GM12878 (cell line): ENCODE data around the gene CHCHD6.

Experiments
- CHD4 ChIP-seq: fragments of 200-600 bp; sonication (generic); IDR thresholded peaks from 2 replicates; pipeline ENCODE4 v1.6.1; 2016; ENCODE audit warnings: mild to moderate bottlenecking
- CTCF ChIP-seq, 3 experiments: IDR thresholded peaks in 2 of 3; conservative IDR thresholded peaks in 1 of 3; 2 replicates each; pipeline ENCODE4 v1.5.1; 2011; ENCODE audit warnings: low read depth in 3 of 3, low read length in 3 of 3, mild to moderate bottlenecking in 3 of 3, control low read depth in 2 of 3, moderate library complexity in 2 of 3, inconsistent platforms in 1 of 3, mixed read lengths in 1 of 3; ENCODE audit not compliant: control insufficient read depth in 2 of 3, insufficient read depth in 1 of 3; ENCODE audit errors: extremely low read depth in 1 of 3
- EZH2 ChIP-seq: IDR thresholded peaks from 2 replicates; pipeline ENCODE4 v1.6.1; 2012; ENCODE audit warnings: low read depth, mild to moderate bottlenecking, control low read depth, inconsistent platforms, low read length, borderline replicate concordance; ENCODE audit not compliant: control insufficient read depth
- HDAC6 ChIP-seq: fragments of 200-600 bp; sonication (generic); IDR thresholded peaks from one replicate; pipeline ENCODE4 v1.8.0; 2017; ENCODE audit warnings: antibody characterized with exemption; ENCODE audit not compliant: unreplicated experiment
- IKZF2 ChIP-seq, 2 experiments: fragments of 450-650 bp; IDR thresholded peaks; 2 replicates each; pipeline ENCODE4 v1.6.1; 2017; ENCODE audit warnings: mild to moderate bottlenecking in 2 of 2, moderate library complexity in 2 of 2
- POLR2A ChIP-seq: IDR thresholded peaks from 2 replicates; pipeline ENCODE4 v1.6.1; 2011; ENCODE audit warnings: low read depth, mild to moderate bottlenecking, low read length
- RAD21 ChIP-seq: IDR thresholded peaks from 2 replicates; pipeline ENCODE4 v1.6.1; 2011; ENCODE audit warnings: mild to moderate bottlenecking, low read depth, low read length, moderate library complexity; ENCODE audit not compliant: insufficient read depth
- TARDBP ChIP-seq: IDR thresholded peaks from 2 replicates; pipeline ENCODE4 v1.6.1; 2016; ENCODE audit warnings: borderline replicate concordance
- ZNF274 ChIP-seq: IDR thresholded peaks from one replicate; pipeline ENCODE4 v1.8.0; 2011; ENCODE audit not compliant: insufficient read length, insufficient read depth
- TF ChIP-seq, protein P1 (sequence below): fragments of 450-650 bp; IDR thresholded peaks from 2 replicates; pipeline ENCODE4 v1.6.1; 2014; ENCODE audit warnings: mild to moderate bottlenecking

- no peak for TF ChIP-seq ZNF274
- no peak for TF ChIP-seq EZH2
- TF ChIP-seq, protein P1, sequence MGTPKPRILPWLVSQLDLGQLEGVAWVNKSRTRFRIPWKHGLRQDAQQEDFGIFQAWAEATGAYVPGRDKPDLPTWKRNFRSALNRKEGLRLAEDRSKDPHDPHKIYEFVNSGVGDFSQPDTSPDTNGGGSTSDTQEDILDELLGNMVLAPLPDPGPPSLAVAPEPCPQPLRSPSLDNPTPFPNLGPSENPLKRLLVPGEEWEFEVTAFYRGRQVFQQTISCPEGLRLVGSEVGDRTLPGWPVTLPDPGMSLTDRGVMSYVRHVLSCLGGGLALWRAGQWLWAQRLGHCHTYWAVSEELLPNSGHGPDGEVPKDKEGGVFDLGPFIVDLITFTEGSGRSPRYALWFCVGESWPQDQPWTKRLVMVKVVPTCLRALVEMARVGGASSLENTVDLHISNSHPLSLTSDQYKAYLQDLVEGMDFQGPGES = no peak
- TF ChIP-seq RAD21 = no peak
- no peak for TF ChIP-seq IKZF2 (IDR thresholded peaks at IDR 0.05)
- TF ChIP-seq TARDBP = no peak
- TF ChIP-seq HDAC6 = no peak
- TF ChIP-seq CHD4 = no peak
- no peak for TF ChIP-seq CTCF (IDR thresholded peaks at IDR 0.05 in 2 of 3, conservative IDR thresholded peaks at IDR 0.05 in 1 of 3; ENCODE audit: control insufficient read depth in 2 of 3, extremely low read depth in 1 of 3, insufficient read depth in 1 of 3, low read depth in 3 of 3, low read length in 3 of 3)
- TF ChIP-seq POLR2A = no peak
Observed at GRCh38 chr3:126867863-126868200, 163.8 kb downstream of the CHCHD6 start.
